Measurements from ENCODE around the gene RFNG. TPM values are rescaled to one million over a fixed set of nuclear protein-coding genes. Genes with fewer than 3 reads are reported as not detected.
A peak's percentile ranks its signal among the peaks of the same experiment; 100 is the strongest.

The RFNG gene
- total and polyA plus RNA-seq, 2 of the 13 experiments (the other 11 are each of a cell fraction or from before 2014, with no cell fraction given), result 61.4 to 64.0 TPM

DNA sequence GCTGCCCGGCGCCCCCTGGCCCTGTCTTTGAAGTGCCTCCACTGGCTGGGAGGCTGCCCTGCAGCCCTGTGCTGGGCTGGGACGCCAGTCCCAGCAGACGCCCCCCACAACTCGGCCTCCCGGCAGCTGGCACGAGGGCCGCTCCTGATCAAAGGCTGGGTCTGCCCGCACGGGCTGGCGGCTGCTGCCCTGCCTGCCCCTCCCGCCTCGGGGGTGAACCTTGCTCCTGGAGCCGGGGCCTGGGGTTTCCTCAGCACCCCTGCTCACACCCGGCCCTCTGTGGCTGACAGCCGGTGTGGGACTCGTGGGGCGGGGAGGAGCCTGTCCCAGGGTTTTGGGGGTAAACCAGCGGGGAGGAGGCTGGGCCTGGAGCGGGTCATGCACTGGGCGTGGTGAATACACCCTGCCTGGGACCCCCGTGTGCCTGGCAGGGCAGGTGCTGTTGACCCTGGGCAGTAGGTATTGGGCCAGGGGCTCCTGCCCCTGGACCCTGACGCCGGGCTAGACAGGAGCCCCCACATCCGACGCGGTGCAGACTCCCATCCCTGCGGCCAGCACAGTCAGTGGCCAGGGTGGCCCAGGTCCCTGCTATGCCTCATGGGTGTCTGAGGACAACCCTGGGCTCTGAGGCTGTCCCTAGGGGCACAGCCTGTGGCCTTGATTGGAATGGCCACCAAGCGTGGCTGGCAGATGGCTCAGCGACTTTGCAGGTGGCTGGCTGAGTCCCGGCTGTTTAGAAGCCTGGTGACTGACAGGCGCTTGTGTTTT, 50.6 kb downstream of the RFNG start (continued):
- TF ChIP-seq ZNF530 (CRISPR knock-in tag; IDR thresholded peaks at IDR 0.05; ENCODE audit: low read depth) (0 out of 2 replicates have a peak, but pooled peaks have one; percentile 66), ZNF564 (CRISPR knock-in tag; IDR thresholded peaks at IDR 0.05) (peak; percentile 83), NFATC3 (CRISPR knock-in tag; IDR thresholded peaks at IDR 0.05) (no peak), ZNF883 (CRISPR knock-in tag; IDR thresholded peaks at IDR 0.05; ENCODE audit: not compliant biosample characterization) (peak; percentile 29), ZNF484 (CRISPR knock-in tag; IDR thresholded peaks at IDR 0.05; ENCODE audit: borderline replicate concordance, low read depth) (peak; percentile 36; the same call in 1 of the 2 replicates), PITX1 (CRISPR knock-in tag; IDR thresholded peaks at IDR 0.05) (peak; percentile 80), ZNF737 (CRISPR knock-in tag; IDR thresholded peaks at IDR 0.05; ENCODE audit: borderline replicate concordance) (peak; percentile 84; the same call in 1 of the 2 replicates), PAX8 (CRISPR knock-in tag; IDR thresholded peaks at IDR 0.05; ENCODE audit: borderline replicate concordance) (no peak), CCDC6 (CRISPR knock-in tag; IDR thresholded peaks at IDR 0.05) (peak; percentile 58; the same call in 1 of the 2 replicates), HMG20B (CRISPR knock-in tag; conservative IDR thresholded peaks at IDR 0.05) (peak; percentile 90), FOXP1 (IDR thresholded peaks at IDR 0.05) (0 out of 2 replicates have a peak, but pooled peaks have one; percentile 8), FOXP1 (CRISPR knock-in tag; IDR thresholded peaks at IDR 0.05) (peak; percentile 69; the same call in 1 of the 2 replicates), ZNF589 (CRISPR knock-in tag; conservative IDR thresholded peaks at IDR 0.05) (peak; percentile 23; the same call in 1 of the 2 replicates), MATR3 (CRISPR knock-in tag; IDR thresholded peaks at IDR 0.05) (no peak), HNRNPL (IDR thresholded peaks at IDR 0.05; ENCODE audit: low read depth, low read length) (peak; percentile 100), NFKB2 (CRISPR knock-in tag; IDR thresholded peaks at IDR 0.05; ENCODE audit: borderline replicate concordance) (peak; percentile 63; the same call in 1 of the 2 replicates), ZBTB21 (CRISPR knock-in tag; IDR thresholded peaks at IDR 0.05) (0 out of 2 replicates have a peak, but pooled peaks have one; percentile 28), RBFOX2 (IDR thresholded peaks at IDR 0.05; ENCODE audit: low read depth, low read length) (peak; percentile 97), ZNF329 (CRISPR knock-in tag; IDR thresholded peaks at IDR 0.05; ENCODE audit: low read depth) (peak; percentile 8; the same call in 1 of the 2 replicates), ZNF816 (CRISPR knock-in tag; IDR thresholded peaks at IDR 0.05; ENCODE audit: borderline replicate concordance) (peak; percentile 26; the same call in 1 of the 2 replicates), MBD4 (IDR thresholded peaks at IDR 0.05; ENCODE audit: borderline replicate concordance, low read length) (no peak), DR1 (CRISPR knock-in tag; IDR thresholded peaks at IDR 0.05) (peak; percentile 62)
- TF ChIP-seq, protein P1, sequence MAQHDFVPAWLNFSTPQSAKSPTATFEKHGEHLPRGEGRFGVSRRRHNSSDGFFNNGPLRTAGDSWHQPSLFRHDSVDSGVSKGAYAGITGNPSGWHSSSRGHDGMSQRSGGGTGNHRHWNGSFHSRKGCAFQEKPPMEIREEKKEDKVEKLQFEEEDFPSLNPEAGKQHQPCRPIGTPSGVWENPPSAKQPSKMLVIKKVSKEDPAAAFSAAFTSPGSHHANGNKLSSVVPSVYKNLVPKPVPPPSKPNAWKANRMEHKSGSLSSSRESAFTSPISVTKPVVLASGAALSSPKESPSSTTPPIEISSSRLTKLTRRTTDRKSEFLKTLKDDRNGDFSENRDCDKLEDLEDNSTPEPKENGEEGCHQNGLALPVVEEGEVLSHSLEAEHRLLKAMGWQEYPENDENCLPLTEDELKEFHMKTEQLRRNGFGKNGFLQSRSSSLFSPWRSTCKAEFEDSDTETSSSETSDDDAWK (CRISPR knock-in tag; IDR thresholded peaks at IDR 0.05), result no peak
- TF ChIP-seq, protein P2, sequence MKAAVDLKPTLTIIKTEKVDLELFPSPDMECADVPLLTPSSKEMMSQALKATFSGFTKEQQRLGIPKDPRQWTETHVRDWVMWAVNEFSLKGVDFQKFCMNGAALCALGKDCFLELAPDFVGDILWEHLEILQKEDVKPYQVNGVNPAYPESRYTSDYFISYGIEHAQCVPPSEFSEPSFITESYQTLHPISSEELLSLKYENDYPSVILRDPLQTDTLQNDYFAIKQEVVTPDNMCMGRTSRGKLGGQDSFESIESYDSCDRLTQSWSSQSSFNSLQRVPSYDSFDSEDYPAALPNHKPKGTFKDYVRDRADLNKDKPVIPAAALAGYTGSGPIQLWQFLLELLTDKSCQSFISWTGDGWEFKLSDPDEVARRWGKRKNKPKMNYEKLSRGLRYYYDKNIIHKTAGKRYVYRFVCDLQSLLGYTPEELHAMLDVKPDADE (CRISPR knock-in tag; IDR thresholded peaks at IDR 0.05), result no peak; the same call in 1 of the 2 replicates
- TF ChIP-seq, protein P3, sequence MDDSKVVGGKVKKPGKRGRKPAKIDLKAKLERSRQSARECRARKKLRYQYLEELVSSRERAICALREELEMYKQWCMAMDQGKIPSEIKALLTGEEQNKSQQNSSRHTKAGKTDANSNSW (CRISPR knock-in tag; IDR thresholded peaks at IDR 0.05; ENCODE audit: borderline replicate concordance), result no peak
- TF ChIP-seq, protein P4, sequence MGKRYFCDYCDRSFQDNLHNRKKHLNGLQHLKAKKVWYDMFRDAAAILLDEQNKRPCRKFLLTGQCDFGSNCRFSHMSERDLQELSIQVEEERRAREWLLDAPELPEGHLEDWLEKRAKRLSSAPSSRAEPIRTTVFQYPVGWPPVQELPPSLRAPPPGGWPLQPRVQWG (CRISPR knock-in tag; IDR thresholded peaks at IDR 0.05; ENCODE audit: borderline replicate concordance, low read depth), result no peak
- TF ChIP-seq, protein P5, sequence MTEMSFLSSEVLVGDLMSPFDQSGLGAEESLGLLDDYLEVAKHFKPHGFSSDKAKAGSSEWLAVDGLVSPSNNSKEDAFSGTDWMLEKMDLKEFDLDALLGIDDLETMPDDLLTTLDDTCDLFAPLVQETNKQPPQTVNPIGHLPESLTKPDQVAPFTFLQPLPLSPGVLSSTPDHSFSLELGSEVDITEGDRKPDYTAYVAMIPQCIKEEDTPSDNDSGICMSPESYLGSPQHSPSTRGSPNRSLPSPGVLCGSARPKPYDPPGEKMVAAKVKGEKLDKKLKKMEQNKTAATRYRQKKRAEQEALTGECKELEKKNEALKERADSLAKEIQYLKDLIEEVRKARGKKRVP (CRISPR knock-in tag; IDR thresholded peaks at IDR 0.05), result peak; percentile 16 to 85; a peak in 2 of 4 replicates
